Activated CD4-positive, alpha-beta T cell treated with anti-CD3 and anti-CD28 coated beads for 1 hour (primary cell): ENCODE measurements around the gene F3.
"Not testable (repeated sequence)": the region's sequence is repeated elsewhere in the genome, so short reads cannot be mapped to it uniquely, and the experiment has no call there.

ENCODE experiments used
- DNase-seq: peaks from one replicate; pipeline ENCODE4 v3.0.0-alpha.2; 2020

F3 gene

DNA sequence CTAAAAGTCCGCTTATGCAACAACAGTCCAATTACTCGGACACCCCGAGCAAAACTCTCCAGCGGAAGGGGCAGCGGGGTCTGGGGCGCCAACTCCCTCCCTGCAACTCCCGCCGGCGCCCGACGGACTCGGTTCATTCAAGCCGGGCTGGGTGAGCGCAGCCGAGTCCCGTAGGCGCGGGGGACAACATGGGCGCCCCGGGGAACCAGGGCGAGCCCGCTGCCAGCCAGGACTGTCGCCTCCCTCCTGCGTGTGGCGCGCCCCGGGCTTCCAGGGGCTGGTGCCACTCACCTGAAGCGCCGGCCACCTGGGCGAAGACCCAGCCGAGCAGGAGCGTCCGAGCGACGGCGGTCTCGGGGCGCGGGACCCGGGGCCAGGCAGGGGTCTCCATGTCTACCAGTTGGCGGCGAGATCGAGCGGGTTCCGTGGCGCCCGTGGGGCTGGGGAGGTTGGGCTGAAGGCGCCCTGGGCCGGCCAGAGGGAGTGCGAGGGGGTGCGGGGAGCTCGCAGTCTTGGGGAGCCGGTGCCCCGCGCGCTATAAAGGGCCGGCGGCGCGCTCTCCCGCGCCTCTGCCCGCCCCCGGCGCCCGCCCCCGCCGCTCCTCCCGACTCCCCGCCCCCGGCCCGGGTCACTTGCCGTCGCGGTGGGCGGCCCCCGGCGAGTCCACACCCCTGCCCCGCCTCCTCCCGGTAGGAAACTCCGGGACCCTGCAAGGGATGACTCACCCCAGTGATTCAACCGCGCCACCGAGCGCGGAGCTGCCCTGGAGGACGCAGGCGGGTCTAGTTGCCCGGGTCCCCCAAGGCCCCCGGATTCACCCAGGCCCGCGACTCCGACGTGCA is at the start of gene F3:
Gene F3 (minus strand): TSS at position 514 of the 842 bp plus-strand sequence. CDS start 123 bp downstream, at position 391.
- peak; percentile 41 for DNase-seq

GRCh38 chr1:94590203-94591137 is 48.9 kb upstream of the F3 start:
- DNase-seq = no peak

DNA sequence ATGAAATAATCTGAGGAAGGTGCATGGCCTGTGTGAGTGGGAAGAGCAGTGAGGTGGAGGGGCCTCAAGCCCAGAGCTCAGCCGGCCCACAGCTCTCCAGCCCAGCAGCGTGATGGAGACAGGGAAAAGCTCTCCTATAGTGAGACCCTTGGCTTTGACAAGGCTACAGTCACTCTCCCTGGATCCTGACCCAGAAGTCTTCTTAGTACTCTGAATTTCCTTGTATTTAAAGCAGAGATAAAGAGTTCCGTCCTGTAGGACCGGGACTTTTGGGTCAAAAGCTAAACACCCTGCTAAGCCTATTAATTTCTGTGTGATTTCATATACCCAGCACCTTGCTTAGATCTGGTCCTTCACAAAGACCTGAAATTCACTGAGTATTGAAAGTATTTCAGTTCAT is 48.2 kb upstream of the F3 start:
- DNase-seq = no peak

DNA sequence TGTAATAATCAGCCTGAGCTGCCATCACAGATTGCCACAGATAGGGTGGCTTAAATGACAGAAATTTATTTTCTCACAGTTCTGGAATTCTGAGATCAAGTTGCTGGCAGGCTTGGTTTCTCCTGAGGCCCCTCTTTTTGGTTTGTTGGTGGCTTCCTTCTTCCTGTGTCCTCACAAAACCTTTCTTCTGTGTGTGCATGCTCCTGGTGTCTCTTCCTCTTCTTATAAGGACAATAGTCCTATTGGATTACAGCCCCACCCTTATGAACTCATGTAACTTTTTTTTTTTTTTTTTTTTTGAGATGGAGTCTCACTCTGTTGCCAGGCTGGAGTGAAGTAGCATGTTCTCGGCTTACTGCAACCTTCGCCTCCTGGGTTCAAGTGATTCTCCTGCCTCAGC is 41.0 kb upstream of the F3 start:
- no peak for DNase-seq

DNA sequence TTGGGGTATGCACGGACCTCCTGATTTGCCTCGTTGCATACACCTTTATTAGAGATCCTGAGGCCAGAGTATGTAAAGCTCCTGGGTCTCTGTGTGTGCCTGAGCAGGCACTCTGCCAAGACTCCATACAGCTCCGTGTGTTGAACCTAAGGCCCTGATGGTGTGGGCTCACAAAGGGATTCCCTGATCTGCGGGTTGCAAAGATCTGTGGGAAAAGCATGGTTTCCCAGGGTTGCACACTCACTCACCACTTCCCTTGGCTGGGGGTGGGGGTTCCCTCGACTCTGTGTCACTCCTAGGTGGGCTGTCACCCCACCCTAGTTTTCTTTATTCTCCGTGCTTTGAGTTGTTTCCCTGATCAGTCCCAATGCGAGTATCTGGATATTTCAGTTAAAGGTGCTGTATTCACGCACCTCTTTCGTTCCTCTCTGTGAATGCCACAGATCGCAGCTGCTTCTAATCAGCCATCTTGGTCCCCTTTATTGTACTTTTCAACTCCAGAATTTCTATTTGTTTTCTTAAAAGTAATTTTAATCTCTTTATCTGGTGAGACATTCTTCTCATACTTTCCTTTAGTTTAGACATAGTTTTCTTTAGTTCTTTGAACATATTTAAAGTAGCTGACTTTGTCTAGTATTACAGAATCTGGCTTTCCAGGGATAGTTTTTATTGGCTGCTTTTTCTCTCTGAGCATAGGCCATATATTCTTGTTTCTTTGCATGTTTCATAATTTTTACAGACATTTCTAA is 39.0 kb upstream of the F3 start:
- DNase-seq = no peak

DNA sequence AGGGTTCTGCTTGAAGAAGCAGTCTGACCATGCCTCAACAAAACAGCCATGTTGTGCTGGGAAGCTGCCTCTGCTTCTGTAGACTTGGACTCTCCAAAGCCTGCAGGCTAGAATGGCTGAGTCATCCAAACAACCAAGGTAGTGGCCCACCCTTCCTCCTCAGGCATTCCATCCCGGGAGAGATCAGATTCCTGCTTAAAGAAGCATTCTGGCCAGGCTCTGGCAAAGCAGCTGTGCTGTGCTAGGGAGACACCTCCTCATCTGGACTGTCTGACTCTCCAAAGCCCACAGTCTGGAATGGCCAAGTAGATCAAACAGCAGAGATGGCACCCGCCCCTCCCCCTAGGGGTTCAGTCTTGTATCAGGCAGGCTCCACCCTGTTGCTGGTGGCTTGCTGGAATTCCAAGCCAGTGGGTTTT is 38.3 kb upstream of the F3 start:
- no peak for DNase-seq

- no peak for DNase-seq
Measured at GRCh38 chr1:94578856-94579255, 37.3 kb upstream of the F3 start.

DNA sequence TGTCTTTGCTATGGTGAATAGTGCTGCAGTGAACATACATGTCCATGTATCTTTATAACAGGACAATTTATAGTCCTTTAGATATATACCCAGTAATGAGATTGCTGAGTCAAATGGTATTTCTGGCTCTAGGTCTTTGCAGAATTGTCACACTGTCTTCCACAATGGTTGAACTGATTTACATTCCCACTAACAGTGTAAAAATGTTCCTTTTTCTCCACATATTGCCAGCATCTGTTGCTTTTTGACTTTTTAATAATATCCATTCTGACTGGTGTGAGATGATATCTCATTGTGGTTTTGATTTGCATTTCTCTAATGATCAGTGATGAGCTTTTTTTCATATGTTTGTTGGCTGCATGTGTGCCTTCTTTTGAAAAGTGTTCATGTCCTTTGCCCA is 32.4 kb upstream of the F3 start:
- DNase-seq = not testable (repeated sequence)

DNA sequence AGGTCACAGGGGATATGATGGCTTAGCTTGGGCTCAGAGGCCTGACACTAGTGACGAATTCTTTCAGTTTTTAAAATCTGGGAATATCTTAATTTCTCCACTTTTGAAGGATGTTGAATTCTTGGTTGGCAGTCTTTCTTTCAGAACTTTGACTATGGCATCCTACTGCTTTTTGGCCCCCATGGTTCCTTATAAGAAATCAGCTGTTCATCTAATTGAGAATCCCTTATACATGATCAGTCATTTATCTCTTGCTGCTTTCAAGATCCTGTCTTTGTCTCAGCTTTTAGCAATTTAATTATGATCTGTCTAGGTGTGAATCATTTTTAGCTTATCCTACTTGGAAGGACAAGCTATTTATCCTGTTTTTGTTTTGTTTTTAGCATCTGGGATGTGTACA is 31.2 kb upstream of the F3 start:
- DNase-seq = no peak

GRCh38 chr1:94570965-94571364 is 29.4 kb upstream of the F3 start:
- DNase-seq = not testable (repeated sequence)

DNA sequence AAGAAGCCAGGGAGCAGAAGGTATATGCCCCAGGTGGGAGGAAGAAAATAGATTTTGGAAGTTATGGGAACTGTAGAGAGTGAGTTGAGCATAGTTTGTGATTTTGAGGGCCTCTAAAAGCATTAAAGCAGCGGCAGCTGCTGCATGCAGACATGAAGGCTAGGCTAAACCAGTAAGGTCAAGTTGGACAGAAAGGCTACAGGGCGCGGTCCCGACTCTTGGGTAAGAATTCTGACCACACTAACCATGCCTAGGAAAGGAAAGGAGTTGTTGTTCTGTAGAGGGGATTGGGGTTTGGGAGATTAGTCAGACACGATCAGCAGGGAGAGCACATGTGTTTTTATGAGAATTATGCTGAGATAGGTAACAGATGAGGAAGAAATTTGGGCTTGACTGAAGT is 27.2 kb upstream of the F3 start:
- DNase-seq = not testable (repeated sequence)

- not testable (repeated sequence) for DNase-seq
Measured at GRCh38 chr1:94567975-94568607, 26.5 kb upstream of the F3 start.

GRCh38 chr1:94566436-94566835 is 24.9 kb upstream of the F3 start:
- DNase-seq = not testable (repeated sequence)

DNA sequence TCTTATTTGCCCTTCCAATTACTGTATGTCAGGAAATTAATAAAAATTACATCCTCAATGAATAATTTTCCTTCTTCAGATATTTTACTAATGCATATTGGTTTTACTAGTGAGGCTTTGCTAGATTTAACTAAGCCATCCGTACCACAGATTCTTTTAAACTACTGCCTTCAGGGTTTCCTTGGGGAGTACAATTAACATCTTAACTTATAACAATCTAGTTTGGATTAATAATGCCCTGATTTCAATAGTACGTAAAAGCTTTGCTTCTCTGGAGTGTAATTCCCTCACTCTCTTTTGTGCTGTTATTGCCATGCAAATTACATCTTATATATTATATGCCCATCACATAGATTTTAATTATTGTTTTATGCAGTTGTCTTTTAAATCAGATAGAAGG is 24.3 kb upstream of the F3 start:
- DNase-seq = no peak

DNA sequence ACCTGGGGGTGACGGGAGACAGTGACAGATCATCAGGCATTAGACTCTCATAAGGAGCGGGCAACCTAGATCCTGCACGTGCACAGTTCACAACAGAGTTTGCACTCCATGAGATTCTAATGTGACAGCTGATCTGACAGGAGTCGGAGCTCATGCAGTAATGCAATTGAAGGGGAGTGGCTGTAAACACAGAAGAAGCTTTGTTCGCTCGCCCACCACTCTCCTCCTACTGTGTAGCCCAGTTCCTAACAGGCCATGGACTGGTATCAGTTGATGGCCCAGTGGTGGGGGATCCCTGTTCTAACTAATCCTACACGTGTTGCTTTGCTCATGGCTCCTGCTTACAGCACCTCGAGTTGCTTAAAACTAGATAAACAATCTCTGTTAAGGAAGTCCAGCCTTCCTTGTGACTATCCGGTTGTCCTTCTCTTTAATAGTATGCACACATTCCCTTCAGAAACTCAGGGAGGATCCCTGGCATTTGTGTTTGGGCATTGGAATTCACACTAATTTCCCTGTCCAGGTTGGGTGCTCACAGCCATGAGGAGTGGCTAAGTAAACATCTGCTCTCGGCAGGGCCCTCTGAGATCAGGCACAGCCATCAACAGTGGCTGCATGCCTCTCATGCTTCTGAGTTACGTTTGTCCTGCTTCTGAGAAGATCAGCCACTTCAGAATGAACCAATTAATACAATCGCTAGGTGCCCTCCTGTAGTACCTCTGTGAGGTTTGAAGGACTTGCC is 21.1 kb upstream of the F3 start:
- DNase-seq = no peak

- no peak for DNase-seq
Measured at GRCh38 chr1:94560333-94560732, 18.8 kb upstream of the F3 start.

DNA sequence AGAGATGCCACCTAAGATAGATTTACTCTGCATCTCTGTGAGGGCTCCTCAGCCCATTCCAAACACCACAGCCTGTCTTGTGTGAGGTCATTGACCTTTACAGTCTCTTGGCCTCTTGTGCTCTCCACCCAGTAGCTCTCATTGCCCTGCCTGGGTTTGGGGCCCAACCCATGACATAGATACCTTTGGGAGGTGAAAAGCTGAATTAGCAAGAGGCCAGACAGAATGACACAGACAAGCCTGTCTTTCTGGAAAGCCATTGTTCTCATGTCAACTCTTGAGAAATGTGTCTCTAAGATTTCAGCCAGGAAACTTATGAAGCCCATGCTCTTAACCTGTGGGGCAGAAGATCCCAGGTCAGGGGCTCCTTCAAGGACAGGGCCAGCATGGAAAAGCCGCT is 18.4 kb upstream of the F3 start:
- no peak for DNase-seq

DNA sequence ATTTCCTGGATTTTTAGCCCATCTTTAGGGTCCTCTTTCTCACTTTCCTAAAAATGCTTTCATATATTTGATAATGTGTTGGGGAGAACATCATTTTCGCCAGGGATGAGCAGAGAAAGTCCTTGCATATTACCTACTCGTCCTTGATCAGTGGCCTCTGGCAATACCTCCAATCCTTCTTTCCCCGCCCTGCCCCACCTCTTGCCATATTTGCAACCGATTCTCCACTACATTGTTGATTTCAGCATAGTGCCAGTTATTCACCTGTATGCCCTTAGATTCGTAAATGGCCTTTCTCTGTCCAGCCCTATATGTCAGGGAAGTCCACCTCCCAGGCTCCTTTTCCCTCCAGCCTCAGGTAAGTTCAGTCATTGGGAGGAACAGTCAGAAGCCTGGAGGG is 13.5 kb upstream of the F3 start:
- DNase-seq = no peak

DNA sequence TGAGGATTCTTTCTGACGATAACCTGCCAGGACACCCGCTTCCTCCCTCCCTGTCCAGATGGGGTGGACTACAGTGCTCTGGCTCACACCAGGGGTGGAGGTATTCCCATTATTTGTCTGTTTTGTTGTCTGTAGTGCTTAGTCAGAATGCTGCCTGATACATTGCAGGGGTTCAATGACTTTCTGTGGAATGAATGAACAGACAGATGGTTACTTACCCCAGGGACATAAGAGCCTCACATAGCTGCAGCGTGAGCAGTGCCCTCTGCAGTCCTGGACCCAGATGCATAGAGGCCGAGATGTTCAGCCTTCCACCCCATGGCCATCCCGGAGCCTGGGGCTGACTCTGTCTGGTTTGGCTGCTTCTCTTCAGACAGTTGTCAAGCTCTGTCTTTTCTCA is 13.0 kb upstream of the F3 start:
- DNase-seq = no peak

- DNase-seq = no peak
Measured at GRCh38 chr1:94553931-94554330, 12.4 kb upstream of the F3 start.

DNA sequence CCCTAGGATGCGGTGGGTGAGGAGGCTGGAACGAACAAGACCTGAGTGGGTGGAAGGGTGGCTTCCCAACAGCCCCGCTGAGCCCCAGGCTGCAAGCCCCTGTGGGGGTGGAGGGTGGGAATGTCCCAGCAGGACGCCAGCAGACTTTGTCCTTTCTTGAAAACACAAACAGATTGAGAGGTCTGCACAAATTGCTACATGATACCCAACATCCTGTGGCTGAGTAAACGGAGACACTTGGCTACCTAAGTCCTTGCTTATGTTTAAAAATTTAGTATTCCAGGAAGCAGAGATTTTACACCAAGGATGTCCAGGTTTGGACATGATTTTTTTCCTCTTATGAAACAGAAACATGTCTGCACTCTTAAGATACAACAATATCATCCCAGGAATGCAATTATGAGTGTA is 11.8 kb upstream of the F3 start:
- DNase-seq = no peak

DNA sequence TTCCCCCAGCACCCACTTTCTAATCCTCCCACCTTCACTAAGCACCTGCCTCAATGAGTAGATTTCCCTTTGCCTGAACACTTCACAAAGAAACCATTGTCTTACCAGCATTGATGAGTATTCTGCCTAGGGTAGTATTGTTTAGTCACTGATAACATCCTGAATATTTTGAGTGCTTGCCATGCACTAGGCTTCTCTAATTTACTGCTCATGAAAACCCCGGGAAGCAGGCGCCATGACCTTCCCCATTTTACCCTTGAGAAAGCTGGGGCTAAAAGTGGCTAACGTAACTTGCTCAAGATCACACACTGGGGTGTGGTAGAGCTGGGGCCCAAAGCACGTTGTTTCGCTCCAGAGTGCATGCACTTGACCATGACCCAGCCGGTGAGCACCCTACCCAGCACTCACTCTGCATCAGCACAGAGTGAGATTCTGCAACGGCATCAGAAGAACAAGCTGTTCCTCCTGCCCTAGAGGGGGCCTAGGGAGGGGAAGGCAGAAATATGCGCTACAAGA is 10.6 kb upstream of the F3 start:
- no peak for DNase-seq
